SK-N-MC (cell line): Measurements from ENCODE around the gene SPRED3.

ENCODE experiments used
- EZH2 ChIP-seq: fragments of 200-600 bp; sonication (generic); IDR thresholded peaks from one replicate; pipeline ENCODE4 v1.6.1; 2017; ENCODE audit warnings: antibody characterized with exemption
- FOXP2 ChIP-seq: optimal IDR thresholded peaks from 2 replicates; pipeline ENCODE3; 2011; ENCODE audit warnings: mild to moderate bottlenecking, moderate library complexity; ENCODE audit not compliant: insufficient read depth; ENCODE audit errors: extremely low read length, control extremely low read depth
- POLR2AphosphoS5 ChIP-seq: IDR thresholded peaks from 2 replicates; pipeline ENCODE4 v1.6.1; 2012; ENCODE audit warnings: mild to moderate bottlenecking, low read depth, low read length, borderline replicate concordance

DNA sequence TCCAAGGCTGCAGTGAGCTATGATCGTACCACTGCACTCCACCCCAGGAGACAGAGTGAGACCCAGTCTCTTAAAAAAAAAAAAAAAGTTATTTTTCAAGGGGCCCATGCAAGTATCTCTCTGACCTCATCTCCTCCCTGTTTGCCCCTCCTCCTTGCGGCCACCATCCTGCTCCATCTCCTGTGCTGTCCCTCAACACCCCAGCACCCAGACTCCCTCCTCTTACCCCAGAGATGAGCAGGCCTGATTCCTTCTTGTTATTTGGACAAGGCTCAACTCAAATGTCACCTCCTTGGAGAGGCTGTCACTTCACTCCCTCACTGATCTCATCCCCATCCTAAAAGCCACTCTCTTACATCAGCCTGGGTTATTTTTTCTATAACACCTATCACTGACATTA lies 49.4 kb downstream of the SPRED3 start:
- no peak for TF ChIP-seq EZH2
- TF ChIP-seq POLR2AphosphoS5, result no peak
- no peak for TF ChIP-seq FOXP2
